HG03520 (cell line): Measurements from ENCODE around the gene CARF.
"Not testable (repeated sequence)": the region's sequence is repeated elsewhere in the genome, so short reads cannot be mapped to it uniquely, and the experiment has no call there.

ENCODE experiments used
- ATAC-seq: cut with Tn5 transposase; IDR thresholded peaks from one replicate; pipeline ENCODE4 v1.9.1; 2021; ENCODE audit warnings: mild to moderate bottlenecking, moderate library complexity; ENCODE audit not compliant: unreplicated experiment

CARF gene, protein sequence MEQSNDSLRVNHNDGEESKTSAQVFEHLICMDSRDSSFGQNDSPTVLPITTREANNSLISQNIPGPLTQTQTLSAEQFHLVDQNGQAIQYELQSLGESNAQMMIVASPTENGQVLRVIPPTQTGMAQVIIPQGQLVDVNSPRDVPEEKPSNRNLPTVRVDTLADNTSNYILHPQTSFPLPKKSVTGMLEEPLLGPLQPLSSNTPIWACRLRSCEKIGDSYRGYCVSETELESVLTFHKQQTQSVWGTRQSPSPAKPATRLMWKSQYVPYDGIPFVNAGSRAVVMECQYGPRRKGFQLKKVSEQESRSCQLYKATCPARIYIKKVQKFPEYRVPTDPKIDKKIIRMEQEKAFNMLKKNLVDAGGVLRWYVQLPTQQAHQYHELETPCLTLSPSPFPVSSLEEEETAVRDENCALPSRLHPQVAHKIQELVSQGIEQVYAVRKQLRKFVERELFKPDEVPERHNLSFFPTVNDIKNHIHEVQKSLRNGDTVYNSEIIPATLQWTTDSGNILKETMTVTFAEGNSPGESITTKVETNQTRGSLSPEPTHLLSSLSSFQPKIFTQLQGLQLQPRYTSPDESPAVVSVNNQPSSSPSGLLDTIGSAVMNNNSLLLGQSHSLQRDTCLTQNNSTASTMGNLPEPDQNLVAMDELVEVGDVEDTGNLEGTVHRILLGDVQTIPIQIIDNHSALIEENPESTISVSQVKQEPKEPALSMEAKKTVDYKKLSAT

DNA sequence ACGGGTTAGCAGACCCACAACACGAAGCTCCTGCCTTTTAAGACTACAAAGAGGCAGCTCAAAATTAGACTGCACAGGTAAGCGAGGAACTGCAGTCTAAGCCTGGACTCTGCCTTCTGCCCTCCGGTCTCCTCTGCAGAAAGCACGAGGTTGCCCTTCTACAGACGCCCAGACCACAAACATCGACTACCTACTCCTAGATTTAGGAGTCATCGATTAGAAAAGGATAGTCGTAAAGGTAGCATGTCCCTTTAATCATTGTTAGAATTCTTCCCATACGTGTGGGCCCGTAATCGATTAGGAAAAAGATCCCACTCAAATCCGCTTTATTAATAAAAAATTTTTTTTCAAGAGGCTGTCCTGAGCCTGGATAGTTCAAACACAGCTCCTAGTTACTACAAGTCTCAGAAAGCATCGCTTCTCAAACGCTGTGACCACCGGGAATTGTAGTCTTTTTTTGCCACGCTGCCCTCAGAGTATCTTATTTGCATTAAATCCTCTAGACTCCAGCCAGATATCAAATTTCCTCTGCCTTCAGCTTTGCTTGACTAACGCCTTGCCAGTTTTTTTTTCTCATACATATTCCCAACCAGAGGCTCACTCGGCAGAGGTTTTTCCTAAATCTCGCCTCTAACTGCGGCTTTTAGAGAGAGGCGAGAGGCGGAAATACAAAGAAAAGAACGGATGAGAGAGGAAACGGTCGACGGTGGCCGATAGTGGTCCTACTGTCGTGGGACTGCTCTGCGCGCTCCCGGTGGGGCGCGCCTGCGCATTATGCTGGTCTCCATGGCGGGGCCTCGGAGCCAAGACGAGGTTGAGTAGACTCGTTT, at the start of gene CARF, which contains the start of gene WDR12:
TSS of gene CARF (plus strand) at position 764 of the 830 bp plus-strand sequence. CDS start 29,628 bp downstream, outside the sequence.
TSS of gene WDR12 (minus strand) at position 162 of the 830 bp plus-strand sequence. CDS start 197 bp downstream, outside the sequence.
- ATAC-seq: peak; percentile 78

DNA sequence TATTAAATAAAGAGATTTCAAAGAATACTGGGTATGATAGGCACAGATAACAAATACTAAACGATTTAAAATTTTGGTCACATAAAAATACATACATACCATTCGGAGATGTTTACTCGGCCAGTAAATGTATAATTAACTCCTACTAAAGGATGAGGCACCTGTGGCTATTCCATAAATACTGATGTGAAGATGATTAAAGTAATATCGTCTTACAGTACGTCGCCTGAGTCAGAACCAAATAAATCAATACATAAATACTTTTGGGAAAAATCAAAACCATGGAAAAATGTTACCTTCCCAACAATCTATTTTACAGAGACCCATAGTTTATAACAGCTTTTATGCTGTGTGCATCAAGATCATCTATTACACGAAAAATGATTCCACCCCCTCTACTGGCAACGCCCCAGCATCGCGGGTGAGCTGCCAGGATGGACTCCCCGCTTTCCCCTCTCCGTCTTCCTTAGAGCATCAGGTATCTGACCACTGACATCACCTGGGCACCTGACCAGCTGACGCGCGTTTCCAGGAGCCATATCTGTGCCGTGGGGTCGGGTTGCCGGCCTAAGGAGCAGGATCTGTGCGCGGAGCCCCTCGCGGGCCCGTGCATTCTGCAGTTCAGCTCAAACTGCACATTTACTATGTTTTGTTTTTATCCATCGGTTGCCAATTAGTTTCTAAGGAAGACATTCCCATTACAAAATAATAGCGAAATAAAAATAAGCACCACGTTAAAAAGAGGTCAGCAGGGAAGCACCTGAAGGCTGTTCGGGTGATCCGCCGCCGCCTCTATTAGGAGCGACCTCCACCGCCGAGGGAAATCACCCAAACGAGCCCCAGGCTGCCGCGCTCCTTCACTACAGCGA, 41.4 kb upstream of the CARF start:
- ATAC-seq: peak; percentile 74

DNA sequence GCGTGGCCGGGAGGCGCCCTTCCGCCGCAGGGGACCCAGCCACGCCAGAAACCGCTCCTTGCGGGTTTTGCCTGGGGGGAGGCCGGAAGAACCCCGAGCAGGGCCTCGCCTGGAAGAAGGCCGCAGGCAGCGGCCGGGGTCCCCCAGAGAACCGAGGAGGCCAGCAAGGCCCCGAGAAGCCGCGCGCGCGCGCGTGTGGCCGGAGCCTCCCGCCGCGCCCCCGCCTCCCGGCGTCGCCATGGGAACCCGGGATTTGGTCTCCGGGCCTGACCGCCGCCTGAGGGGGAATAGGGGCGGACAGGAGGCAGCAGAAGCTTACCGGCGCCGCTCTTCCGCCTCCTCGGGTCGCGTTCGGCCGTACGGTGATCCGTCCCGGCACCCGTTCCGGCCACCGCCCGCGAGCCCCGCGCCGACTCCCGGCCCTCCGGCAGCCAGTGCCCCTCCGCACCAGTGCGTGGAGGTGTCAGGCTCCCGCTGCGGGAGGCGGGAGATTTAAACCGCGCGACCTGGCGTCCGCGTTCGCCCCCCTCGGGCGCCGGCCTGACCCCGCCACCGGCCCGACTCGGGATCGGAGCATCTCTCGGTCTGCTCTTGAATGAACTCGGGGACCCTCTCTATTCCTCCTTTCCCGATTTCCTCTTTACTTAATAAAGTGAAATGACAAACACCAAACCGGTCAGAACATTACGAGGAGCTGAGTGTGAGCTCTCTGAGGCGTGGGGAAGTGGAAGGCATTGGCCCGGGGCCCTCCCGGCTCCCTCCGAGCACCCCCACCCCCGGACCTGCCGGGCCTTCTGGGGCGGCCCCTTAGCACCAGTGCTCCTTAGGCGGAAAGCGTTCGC, 40.6 kb upstream of the CARF start, which contains the start of gene ICA1L:
TSS of gene ICA1L (minus strand) at position 467 of the 842 bp plus-strand sequence. CDS start 42,757 bp downstream, outside the sequence.
- peak; percentile 43 for ATAC-seq

DNA sequence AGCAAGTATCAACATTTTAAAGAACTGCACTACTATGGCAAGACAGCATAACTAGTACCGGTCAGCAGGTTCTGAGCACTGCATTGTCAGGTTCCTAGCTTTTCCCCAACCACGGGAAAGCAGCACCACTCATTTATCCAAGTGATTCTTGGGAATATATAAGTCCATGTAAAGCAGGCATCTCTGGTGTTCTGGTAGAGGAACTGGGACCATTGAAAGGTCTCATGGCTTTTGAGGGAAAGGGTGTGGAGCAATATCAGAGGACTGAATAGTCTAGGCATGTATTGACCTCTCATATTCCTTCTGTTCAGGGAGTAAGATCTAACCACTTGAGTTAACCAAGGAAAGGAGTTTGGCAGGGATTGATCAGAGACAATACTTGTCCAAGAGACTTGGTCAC, 34.4 kb upstream of the CARF start:
- ATAC-seq: no peak

DNA sequence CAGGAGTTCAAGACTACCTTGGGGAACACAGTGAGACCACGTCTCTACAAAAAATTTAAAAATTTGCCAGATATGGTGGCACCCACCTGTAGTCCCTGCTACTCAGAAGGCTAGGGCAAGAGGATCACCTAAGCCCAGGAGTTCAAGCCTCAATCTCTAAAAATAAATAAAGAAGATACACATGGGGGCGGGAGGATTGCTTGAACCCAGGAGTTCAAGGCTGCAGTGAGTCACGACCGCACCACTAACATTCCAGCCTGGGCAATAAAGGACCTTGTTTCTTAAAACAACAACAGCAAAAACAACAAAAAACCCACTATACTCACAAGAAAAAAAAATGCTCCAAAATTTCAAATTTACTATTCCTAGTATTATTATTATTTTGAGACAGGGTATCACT, 30.5 kb upstream of the CARF start:
- no peak for ATAC-seq

DNA sequence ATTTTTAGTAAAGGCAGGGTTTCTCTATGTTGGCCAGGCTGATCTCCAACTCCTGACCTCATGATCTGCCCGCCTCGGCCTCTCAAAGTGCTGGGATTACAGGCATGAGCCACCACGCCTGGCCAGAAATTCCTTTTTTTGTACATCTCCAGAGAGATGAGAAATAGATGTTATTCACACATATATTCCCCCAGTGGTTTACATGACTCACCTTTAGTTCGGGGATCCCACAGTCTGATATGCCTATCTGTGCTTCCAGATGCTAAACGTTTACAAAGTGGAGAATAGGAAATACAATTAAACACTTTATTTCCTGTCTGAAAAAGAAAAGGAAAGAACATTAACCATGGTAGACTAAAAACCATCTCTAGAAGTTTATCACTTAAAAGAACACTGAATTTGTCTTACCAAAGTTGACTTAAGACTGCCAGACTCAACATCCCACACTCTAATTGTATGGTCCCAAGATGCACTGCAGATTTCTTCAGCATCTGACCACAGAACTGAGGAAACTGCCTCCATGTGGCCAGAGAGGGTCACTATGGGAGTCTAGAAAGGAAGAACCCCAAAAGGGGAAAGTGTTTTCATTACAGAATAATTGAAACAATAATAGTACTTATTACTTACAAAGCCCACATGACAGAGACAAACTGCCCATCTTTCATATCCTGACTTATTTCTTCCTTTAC, 27.9 kb upstream of the CARF start:
- no peak for ATAC-seq

DNA sequence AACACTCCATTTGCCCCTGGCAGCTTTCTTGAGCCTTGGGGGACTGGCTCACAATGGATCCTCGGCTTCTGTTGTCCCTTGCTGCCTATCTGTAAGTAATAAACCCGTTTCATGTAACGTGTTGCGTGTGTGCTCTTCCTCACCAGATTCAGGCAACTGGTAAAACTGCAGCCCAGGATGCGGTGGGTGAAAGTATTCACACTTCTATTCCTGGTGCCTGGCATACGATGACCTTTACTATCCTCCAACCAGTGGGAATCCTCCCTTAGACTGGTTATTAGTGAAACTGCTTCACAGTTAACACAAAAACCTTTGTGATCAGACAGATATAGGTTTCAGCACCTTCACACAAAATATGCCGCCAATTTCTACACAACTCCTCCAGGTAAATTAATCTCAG, 26.9 kb upstream of the CARF start:
- no peak for ATAC-seq

DNA sequence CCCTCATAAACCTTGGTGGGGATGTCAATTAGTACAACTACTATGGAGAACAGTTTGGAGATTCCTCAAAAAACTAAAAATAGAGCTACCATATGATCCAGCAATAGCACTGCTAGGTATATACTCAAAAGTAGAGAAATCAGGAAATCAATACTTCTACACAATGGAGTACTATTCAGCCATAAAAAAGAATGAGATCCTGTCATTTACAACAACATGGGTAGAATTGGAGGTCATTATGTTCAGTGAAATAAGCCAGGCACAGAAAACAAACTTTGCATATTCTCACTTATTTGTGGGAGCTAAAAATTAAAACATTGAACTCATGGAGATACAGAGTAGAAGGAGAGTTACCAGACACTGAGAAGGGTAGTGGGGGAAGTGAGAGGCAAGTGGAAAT, 6.6 kb upstream of the CARF start:
- ATAC-seq: not testable (repeated sequence)

DNA sequence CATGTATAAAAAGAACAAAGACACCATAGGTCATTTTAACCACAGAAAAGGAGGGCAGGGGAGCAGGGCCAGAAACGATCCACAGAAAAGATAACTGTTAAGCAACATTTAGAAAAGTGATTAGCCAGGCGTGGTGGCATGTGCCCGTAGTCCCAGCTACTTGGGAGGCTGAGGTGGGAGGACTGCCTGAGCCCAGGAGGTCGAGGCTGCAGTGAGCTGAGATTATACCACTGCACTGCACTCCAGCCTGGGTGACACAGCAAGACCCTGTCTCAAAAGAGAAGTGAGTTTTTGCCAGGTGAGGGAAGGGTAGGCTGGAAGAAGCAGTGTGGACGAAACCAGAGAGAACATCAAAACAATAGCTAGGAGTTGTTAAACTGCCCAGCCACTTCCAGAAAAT, 3.9 kb upstream of the CARF start:
- no peak for ATAC-seq

DNA sequence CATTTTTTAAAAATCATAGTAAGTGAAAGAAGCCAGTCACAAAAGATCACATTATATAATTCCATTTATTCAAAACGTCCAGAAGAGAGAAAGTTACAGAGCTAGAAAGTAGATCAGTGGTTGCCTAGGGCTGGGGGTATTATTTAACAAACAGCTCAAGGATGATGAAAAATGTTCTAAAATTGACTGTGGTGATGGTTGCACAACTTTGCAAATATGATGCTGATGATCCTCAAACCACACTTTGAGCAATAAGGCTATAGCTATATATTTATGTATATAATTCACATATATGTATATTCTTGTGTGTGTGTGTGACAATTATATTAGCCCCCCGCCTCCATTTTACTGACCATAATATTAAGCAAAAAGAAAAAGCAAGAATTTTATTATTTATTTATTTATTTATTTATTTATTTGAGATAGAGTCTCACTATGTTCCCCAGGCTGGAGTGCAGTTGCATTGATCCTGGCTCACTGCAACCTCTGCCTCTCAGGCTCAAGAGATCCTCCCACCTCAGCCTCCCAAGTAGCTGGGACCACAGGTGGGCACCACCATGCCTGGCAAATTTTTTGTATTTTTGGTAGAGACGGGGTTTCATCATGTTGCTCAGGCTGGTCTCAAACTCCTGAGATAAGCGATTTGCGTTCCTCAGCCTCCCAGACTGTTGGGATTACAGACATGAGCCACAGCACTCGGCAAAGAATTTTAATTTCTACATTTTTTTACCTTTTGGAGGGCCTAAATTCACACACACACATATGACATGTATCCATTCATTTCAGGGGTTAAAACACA, 2.5 kb upstream of the CARF start:
- ATAC-seq: no peak

DNA sequence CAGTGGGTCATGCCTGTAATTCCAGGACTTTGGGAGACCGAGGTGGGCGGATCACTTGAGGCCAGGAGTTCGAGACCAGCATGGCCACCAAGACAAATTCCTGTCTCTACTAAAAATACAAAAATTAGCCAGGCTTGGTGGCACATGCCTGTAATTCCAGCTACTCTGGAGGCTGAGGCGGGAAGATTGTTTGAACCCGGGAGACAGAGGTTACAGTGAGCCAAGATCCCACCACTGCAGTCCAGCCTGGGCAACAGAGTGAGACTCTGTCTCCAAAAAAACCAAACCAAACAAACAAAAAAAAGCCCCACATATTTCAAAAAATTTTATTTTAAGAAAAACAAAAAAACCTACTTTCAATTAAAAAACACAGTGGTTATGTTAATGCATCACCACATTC, 1.8 kb upstream of the CARF start:
- not testable (repeated sequence) for ATAC-seq

DNA sequence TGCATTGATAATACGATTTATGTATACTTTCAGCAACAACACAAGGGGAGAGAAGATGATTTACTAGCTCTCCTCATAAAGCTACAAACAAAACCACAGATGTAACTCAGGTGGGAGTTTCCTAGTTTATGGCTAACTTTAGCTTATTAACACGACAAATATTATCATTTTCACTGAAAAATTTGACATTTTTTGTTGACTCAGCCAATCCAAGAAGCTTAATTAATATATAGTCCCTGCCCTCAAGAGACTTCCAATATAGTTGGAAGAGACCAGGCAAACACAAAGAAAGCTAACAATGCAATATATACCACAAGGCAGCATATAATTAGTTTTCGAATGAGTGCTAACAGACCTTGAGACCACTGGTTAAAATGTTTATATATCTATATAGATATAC, 1.4 kb upstream of the CARF start:
- no peak for ATAC-seq

DNA sequence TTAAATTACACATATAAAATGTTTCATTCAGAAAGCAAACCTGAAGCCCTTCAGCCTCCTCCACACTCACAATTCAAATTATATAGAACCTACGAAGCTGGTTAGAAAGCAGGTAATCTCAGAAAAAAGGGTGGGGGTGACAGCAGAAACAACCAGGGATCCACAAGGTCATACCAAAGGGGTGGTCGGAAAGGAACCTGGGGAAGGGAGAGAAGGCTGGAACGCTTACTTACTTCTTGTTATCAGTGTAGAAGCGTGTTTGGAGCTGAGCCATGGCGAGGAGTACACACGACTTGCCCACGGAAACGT, 918 bp upstream of the CARF start:
- ATAC-seq: peak; percentile 16

DNA sequence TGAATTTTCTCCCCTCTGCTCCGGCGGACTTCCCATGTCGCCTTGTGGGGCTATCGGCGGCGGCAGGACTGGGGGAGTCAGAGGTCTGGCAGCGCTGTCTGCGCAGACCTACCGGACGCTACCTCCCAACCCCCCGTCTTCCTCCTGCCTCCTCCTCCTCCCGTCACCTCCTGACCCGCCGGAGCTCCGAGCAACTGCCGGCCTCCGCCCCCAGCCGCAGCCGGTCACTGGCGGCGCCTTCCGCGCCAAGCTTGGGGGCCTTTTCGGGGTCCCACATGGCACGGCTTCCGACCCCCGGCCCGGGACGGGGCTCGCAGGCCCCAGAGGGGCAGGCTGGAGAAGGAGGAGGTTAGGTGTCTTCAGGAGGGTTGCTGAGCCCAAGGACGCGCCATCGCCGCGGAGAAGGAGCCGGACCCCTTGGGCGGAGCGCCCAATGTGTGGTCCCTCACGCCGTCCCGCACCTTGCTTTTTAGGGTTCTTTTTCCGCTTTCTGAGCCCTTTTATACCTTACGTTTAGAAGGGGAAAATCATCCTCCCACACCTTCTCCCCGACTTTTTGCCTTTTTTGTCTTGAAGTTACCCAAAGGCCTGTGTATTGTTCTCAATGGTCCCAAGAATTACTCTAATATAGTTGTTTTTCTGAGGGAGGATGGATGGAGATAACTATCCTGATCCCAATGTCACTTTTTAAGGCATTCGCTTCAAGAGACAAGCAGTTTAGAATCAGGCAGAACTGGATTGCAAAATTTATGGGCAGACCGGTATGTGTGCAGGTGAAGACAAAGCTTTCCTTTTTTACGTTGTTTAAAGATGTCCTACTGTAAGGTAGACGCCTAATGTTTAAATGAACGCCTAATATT, 497 bp downstream of the CARF start:
- ATAC-seq: peak; percentile 42

DNA sequence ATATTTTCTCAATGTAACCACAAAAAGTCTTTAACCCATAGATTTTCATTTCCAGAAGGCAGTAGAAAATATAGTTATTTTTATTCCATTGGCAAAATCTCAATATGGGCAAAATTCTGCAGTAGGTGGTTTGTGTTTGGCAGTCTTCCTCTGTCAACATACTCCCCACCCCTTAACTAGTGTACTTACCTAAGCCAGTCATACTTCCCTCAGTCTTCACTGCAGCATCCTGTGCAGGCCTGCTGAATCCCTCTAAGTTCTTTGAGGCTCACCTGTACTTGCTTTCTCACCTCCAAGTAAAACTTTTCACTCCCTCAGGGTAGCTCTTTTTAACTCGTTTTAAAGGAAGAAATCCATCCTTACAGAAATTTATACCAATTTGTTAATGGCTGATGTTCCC, 6.8 kb downstream of the CARF start:
- no peak for ATAC-seq

DNA sequence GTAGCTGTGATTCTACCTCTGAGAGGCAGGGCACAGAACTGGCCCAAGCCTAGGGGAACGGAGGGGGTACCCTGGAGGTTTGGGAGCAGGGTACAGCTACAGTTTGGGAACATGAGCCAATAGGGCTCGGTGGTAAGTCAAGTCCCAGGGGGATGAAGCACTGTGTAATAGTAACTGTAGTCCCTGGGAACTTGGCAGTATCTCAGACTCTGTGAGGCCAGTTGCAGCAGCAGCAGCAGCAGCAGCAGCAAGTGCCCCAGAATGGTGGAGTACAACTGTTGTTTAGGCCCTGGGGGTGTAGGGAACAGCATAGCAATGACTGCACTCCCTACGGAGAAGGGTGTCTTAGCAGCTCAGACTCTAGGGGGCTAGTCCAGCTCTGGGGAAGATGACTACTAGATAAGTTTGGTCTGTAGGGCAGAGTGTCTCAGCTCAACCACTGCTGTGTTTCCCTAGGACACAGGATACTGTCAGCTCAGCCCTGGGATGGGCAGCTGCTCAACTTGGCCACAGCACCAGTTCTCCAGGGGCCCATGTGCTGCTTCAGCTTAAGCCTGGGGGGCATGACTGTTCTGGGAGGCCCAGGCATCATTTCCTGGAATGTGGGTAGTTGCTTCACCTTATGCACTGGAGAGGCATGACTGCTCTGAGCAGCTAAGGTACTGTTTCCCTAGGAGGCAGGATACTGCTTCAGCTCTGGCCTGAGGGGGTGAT, 20.5 kb downstream of the CARF start:
- no peak for ATAC-seq

DNA sequence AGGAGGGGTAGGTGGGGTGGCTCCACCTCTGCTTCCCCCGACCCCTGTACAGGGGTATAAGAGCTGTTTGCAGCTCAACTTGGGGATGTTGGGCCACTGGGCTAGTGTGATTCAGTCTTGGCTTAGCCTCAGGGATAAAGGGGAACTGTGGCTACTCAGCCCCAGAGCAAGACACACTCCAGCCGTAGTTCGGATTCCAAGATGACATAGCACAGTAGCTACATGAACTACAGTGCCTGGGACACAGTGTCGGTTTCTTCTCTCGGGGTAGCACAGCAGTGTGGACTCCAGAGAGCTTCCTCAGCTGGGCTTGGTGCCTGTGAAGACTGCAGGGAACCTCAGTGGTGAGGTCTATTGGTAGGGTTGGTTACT, 21.1 kb downstream of the CARF start:
- no peak for ATAC-seq
